Measurements from ENCODE around the gene ARPC1B.

Gene ARPC1B

DNA sequence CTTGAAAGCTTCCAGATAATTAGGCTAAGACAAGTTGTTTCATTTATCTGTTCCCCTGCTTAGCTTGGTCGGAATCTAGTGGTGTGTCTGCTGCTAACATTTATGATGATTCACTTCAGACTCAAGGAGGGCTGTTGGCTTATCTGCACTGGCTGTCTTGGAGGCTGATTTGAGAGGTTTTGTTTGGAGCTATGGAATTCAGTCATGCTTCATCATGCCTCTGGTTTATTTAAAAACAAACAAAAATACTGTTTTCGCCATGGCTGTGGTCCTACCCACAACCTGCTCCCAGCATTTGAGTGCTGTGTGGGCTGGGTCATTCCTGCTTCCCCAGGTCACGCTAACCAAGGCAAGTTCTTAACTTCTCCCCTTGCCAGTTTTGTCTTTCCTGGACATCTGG, 11.7 kb upstream of the ARPC1B start:
- TF ChIP-seq ZFX (IDR thresholded peaks at IDR 0.05; ENCODE audit: borderline replicate concordance) = no peak
- TF ChIP-seq, protein P1, sequence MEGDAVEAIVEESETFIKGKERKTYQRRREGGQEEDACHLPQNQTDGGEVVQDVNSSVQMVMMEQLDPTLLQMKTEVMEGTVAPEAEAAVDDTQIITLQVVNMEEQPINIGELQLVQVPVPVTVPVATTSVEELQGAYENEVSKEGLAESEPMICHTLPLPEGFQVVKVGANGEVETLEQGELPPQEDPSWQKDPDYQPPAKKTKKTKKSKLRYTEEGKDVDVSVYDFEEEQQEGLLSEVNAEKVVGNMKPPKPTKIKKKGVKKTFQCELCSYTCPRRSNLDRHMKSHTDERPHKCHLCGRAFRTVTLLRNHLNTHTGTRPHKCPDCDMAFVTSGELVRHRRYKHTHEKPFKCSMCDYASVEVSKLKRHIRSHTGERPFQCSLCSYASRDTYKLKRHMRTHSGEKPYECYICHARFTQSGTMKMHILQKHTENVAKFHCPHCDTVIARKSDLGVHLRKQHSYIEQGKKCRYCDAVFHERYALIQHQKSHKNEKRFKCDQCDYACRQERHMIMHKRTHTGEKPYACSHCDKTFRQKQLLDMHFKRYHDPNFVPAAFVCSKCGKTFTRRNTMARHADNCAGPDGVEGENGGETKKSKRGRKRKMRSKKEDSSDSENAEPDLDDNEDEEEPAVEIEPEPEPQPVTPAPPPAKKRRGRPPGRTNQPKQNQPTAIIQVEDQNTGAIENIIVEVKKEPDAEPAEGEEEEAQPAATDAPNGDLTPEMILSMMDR (IDR thresholded peaks at IDR 0.05) = no peak
- H3K27ac ChIP-seq = no peak overlapping the region

GRCh38 chr7:99363286-99363685, 11.2 kb upstream of the ARPC1B start:
- TF ChIP-seq, protein P1 (IDR thresholded peaks at IDR 0.05) = no peak
- TF ChIP-seq ZFX (IDR thresholded peaks at IDR 0.05; ENCODE audit: borderline replicate concordance) = no peak
- H3K27ac ChIP-seq = no peak overlapping the region

GRCh38 chr7:99365318-99366141, 9.0 kb upstream of the ARPC1B start:
- H3K27ac ChIP-seq = no peak overlapping the region
- no peak for TF ChIP-seq ZFX (IDR thresholded peaks at IDR 0.05; ENCODE audit: borderline replicate concordance)
- TF ChIP-seq, protein P1 (IDR thresholded peaks at IDR 0.05) = peak; percentile 89

DNA sequence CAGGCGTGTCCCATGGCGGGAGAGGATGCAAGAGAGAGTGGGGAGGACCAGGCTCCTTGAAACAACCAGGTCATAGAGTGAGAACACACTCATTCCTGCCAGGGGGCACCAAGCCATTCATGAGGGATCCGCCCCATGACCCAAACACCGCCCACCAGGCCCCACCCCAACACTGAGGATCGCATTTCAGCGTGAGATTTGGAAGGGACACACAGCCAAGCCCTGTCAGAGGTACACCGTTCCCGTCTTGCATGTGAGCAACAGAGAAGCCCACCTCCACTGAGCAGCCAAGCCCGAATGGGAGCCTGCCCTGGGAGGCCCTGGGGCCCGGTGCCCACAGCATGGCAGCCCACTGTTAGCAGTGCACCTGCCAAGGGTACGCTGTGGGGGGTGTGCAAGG, 7.9 kb upstream of the ARPC1B start:
- TF ChIP-seq, protein P1 (IDR thresholded peaks at IDR 0.05) = no peak
- TF ChIP-seq ZFX (IDR thresholded peaks at IDR 0.05; ENCODE audit: borderline replicate concordance) = no peak
- no peak overlapping the region for H3K27ac ChIP-seq

DNA sequence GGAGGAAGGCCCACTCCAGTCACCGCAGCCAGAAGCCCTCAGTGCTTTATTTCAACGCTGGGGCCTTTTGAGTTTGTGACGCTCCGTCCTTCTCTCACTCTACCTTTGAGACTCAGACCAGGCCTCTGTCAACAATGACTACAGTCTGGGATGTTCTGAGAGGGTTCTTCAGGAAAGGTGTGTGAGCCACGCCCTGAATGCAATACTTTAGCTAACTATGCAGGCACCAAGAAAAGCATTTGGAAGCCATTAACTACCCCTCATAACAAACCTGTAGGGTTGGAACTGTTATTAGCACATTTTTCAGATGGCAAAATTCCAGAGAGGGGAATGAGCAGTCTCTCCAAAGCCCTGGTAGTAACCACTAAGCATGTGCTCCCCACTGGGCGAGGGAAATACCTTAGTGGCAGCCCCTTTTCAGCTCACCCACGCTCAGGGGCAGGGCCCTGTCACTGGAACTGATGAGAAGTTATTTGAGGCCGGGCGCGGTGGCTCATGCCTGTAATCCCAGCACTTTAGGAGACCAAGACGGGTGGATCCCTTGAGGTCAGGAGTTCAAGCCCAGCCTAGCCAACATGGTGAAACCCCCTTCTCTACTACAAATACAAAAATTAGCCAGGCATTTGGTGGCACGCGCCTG, 5.7 kb upstream of the ARPC1B start:
- TF ChIP-seq, protein P1 (IDR thresholded peaks at IDR 0.05) = no peak
- H3K27ac ChIP-seq = no peak overlapping the region

DNA sequence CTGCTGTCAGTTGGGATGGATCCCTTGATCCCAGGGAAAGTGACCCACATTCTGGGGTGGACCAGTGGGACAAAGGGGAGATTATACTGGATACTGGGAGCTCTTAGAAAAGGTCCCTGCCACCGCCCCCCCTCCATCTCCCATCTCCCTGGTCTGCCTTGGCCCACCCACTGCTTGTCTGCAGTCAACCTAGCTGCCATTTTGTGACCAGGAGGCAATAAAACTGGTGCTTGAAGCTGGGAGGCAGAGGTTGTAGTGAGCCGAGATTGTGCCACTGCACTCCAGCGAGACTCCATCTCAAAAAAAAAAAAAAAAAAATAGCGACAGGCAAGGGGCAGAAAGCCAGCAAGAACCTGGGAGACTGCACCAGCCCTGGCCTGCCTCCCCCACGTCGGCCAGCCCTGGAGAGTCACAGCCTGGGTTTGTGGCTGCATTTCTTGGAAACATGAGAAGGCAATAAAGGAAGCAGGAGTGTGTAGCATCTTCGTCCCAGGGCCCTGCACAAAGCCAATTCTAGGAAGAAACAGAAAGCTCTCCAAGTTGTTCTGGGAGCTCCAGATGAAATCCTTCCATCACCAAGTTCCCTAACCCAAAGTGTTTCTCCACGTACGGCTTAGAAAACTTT, 4.7 kb upstream of the ARPC1B start:
- TF ChIP-seq ZFX (IDR thresholded peaks at IDR 0.05; ENCODE audit: borderline replicate concordance) = no peak
- TF ChIP-seq, protein P1 (IDR thresholded peaks at IDR 0.05) = no peak
- 0 out of 2 replicates have a peak overlapping the region, but pooled peaks have one; percentile 15 for H3K27ac ChIP-seq

Measured in 22Rv1 (cell line).